ENCODE measurements around the gene FAXC.
"Not testable (repeated sequence)": the region's sequence is repeated elsewhere in the genome, so short reads cannot be mapped to it uniquely, and the experiment has no call there.

FAXC gene

DNA sequence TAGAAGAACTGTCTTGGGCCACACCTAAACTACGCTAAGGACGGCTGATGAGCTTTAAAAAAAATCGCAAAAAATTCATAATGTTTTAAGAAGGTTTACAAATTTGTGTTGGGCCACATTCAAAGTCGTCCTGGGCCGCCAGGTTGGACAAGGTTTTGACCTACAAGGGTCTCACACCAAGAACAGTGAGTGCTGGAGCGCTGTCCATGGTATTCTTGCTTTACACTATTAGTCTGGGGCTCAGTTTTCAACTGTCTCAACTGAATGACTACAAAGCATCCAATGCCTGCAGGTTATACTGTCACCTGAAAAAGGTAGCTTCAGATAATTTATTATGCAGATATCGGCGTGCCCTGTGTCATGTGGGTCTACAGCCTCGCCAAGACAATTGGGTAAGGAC lies 3.7 kb upstream of the FAXC start:
- ATAC-seq (replicated peaks) (no peak), DNase-seq (no peak)
- H3K36me3 Mint-ChIP-seq, result no peaks in the 10 kb centered on the region
- no peak overlapping the region for H3K27ac Mint-ChIP-seq
- peaks cover 38 to 56% of the 10 kb centered on the region in 2 donors for H3K27me3 Mint-ChIP-seq
- H3K4me1 Mint-ChIP-seq, result no peaks in the 10 kb centered on the region
- H3K9me3 Mint-ChIP-seq, result no peaks in the 10 kb centered on the region
- H3K4me3 Mint-ChIP-seq, result no peak overlapping the region

DNA sequence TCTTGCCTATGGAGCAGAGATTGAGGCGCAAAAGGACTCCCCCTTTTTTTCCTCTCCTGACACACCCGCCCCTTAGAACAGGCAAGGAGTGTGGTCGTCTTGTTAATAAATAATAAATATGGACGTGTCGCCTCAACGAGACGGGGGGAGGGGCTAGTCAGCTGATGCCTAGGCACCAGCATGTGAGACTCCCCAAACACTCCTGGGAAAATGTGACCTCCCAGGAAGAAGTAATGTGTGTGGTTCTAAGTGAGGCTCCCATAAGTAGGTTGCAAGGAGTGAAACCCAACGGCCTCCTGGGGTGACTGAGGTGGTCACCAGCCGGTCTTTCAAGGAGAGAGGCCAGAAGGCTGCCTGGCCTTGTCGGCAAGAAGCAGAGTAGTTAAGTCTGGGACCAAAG lies 1.1 kb upstream of the FAXC start:
- Mint-ChIP-seq H3K27me3 (peaks cover 44 to 62% of the 10 kb centered on the region in 2 donors), H3K9me3 (no peaks in the 10 kb centered on the region), H3K4me1 (no peaks in the 10 kb centered on the region), H3K27ac (no peak overlapping the region), H3K36me3 (no peaks in the 10 kb centered on the region), H3K4me3 (no peak overlapping the region)
- DNase-seq, result no peak
- no peak for ATAC-seq (replicated peaks)

DNA sequence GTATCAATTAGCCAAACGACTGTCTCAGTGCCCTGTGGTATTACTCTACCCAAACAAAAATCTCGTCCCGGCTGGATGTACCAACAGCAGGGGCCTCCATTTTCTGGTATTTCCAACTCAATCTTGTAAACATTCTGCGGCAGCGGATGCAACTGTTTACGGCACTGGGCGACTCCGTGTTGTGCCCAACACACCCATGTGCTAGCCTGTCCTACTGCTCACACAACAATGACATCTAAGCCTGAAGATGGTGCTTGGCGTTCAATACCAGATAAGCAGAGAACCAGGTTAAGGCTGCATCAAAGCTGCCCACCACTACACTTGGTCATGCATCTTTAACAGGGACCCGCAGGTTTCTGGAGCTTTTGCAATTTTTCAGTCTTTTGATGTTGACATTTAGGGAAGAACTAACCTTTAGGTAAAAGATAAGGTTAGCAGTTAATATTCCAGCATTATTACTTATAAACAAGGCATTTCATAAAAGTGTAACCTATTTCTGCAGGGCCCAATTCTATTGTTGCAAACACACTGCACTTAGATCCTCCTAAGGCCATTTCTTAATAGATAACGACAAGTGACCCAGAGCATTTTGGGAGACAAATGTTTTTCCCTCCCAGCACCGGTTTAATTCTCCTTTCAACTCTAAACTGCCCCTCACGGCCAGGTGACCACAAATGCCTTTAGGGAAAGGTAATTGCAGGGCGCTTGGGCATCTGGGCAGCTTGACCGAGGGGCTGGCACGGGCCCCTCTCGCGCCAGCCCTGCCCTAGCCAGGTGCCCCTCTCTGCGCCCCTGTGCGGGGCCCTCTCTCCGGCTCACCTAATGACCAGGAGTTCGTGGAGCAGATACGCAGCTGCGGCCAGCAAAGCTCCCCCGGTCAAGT lies 945 bp downstream of the FAXC start:
- DNase-seq (no peak), ATAC-seq (replicated peaks) (no peak)
- peak overlapping the region in 1 of 2 donors; percentile 49 for H3K4me3 Mint-ChIP-seq
- H3K27me3 Mint-ChIP-seq, result peaks cover 45 to 62% of the 10 kb centered on the region in 2 donors
- H3K4me1 Mint-ChIP-seq, result peaks cover 0 to 3% of the 10 kb centered on the region in 2 donors
- H3K27ac Mint-ChIP-seq, result no peak overlapping the region
- no peaks in the 10 kb centered on the region for H3K9me3 Mint-ChIP-seq
- no peaks in the 10 kb centered on the region for H3K36me3 Mint-ChIP-seq

DNA sequence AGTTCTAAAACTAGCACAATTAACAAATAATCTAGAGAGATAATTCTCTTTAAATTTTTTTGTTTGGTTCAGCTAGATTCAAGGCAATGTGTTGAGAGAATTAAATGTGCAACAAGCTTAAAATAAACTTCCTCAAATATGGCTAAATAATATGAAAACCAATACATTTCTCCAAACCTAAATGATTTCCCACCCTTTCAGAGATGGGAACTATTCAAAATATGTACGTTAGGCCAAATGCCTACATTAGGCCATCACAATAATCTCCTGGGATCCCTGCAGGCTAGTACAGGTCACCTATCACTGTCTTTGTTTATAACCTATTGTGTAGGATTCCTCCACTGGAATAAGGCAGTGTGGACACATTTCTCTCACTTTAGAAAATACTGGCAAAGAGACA lies 1.7 kb downstream of the FAXC start:
- H3K36me3 Mint-ChIP-seq, result no peaks in the 10 kb centered on the region
- no peak for DNase-seq
- no peak overlapping the region for H3K4me3 Mint-ChIP-seq
- no peaks in the 10 kb centered on the region for H3K9me3 Mint-ChIP-seq
- peaks cover 0 to 3% of the 10 kb centered on the region in 2 donors for H3K4me1 Mint-ChIP-seq
- H3K27ac Mint-ChIP-seq, result no peak overlapping the region
- H3K27me3 Mint-ChIP-seq, result peaks cover 43 to 65% of the 10 kb centered on the region in 2 donors
- ATAC-seq (replicated peaks), result no peak

DNA sequence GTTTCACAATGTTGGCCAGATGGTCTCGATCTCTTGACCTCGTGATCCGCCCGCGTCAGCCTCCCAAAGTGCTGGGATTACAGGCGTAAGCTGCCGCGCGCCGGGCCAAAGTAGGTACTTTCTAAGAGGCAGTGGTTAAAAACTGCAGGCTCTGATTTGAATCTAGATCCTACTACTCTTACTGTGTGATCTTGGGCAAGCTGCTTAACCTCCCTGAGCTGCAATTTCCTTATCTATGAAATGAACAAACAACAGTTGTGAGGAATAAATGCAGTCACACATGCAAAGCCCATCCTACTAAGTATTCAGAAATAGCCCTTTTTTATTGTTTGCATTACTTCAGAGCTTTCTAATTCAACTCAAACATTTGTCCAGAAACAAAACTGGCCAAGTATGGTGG lies 2.9 kb downstream of the FAXC start:
- no peaks in the 10 kb centered on the region for H3K9me3 Mint-ChIP-seq
- H3K27me3 Mint-ChIP-seq, result peaks cover 43 to 65% of the 10 kb centered on the region in 2 donors
- H3K36me3 Mint-ChIP-seq, result no peaks in the 10 kb centered on the region
- H3K4me1 Mint-ChIP-seq, result peaks cover 0 to 3% of the 10 kb centered on the region in 2 donors
- ATAC-seq (replicated peaks) (no peak), DNase-seq (no peak)
- no peak overlapping the region for H3K27ac Mint-ChIP-seq
- H3K4me3 Mint-ChIP-seq, result no peak overlapping the region

DNA sequence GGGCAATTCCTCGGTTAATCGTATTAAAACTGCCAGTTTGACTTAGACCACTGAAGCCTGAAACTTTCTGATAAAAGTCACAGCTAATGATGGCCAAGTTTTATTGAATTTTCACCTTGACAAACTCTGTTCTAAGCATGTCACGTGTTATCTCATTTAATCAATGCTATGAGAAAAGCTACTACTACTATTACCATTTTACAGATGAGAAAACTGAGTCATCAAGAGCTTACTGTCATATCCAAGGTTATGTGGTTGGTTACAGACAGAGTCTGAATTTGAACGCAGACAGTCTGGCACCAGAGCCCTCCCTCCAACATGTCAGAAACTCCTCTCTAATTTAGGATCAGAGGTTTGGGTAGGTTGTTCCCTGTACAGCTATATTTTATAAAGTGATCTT lies 4.3 kb downstream of the FAXC start:
- Mint-ChIP-seq H3K27me3 (peaks cover 32 to 51% of the 10 kb centered on the region in 2 donors), H3K4me3 (no peak overlapping the region), H3K4me1 (peaks cover 0 to 3% of the 10 kb centered on the region in 2 donors), H3K9me3 (no peaks in the 10 kb centered on the region), H3K36me3 (no peaks in the 10 kb centered on the region), H3K27ac (no peak overlapping the region)
- ATAC-seq (replicated peaks), result no peak
- no peak for DNase-seq

DNA sequence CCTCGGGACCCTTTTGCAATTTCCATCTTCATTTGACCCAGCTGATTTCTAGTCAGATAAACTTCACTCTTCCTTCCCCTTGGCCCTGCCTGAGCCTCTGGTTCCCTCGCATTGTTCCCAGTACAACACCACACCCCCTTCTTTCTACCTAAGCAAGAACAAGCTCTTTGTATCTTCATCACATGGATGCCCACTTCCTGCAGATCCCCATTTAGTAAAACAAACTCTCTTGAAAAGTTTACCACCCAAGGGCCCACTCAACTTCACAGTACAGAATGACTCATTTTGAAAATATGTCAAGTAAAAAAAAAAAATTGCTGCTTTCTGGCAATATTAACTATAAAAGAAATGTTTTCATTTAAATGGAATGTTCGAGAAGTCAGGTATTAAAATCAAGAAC lies 5.2 kb downstream of the FAXC start:
- DNase-seq (no peak), ATAC-seq (replicated peaks) (peak in 1 of 2 donors; percentile 23)
- Mint-ChIP-seq H3K4me3 (no peak overlapping the region), H3K9me3 (no peaks in the 10 kb centered on the region), H3K36me3 (no peaks in the 10 kb centered on the region), H3K27me3 (peaks cover 37 to 55% of the 10 kb centered on the region in 2 donors), H3K27ac (no peak overlapping the region), H3K4me1 (peaks cover 0 to 3% of the 10 kb centered on the region in 2 donors)

DNA sequence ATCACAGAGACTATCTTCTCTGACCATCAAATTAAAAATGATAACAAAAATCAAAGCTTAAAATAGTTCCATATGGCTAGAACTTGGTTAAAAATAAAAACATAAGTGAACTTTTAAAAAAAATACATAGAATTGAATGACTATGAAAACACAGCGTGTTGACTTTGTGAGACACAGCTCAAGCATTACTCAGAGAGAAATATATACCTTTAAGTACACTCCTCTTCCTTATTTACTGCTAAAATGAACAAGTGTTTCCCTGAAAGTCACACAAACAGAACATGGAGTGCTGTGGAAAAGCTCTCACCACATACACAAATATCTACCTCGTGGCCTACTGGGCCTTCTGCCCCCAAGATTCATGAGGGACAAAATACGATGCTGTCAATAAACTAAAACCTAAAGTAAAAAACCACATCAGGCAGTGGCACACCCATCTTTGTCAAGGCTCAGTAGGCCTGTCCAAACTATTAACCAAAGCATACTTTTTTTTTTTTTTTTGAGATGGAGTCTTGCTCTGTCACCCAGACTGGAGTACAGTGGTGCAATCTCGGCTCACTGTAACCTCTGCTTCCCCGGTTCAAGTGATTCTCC lies 7.5 kb downstream of the FAXC start:
- H3K4me3 Mint-ChIP-seq, result no peak overlapping the region
- DNase-seq (no peak), ATAC-seq (replicated peaks) (no peak)
- peaks cover 40 to 59% of the 10 kb centered on the region in 2 donors for H3K27me3 Mint-ChIP-seq
- H3K27ac Mint-ChIP-seq, result no peak overlapping the region
- H3K36me3 Mint-ChIP-seq, result no peaks in the 10 kb centered on the region
- peaks cover 0 to 3% of the 10 kb centered on the region in 2 donors for H3K4me1 Mint-ChIP-seq
- H3K9me3 Mint-ChIP-seq, result no peaks in the 10 kb centered on the region

DNA sequence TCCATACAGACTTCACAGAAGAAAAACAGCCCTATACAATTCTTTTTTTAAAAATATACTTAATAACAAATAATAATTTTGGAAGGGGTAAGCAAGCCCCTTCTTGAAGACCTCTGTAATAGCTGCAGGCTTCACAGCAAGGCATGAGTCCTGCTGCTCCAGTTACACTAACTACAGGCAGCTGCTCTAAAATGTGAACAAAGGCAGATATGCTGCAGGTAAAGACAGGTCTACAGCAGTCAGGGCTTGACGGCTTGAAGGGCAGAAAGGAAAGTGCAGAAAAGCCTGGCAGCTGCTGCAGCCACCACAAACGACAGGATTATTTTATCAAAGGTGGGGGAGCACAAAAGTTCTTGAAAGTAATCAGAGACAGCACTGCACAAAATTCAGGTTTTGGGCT lies 11.3 kb downstream of the FAXC start:
- DNase-seq, result no peak
- no peak overlapping the region for H3K4me3 Mint-ChIP-seq
- H3K36me3 Mint-ChIP-seq, result no peaks in the 10 kb centered on the region
- ATAC-seq (replicated peaks), result no peak
- peaks cover 5 to 8% of the 10 kb centered on the region in 2 donors for H3K4me1 Mint-ChIP-seq
- H3K27ac Mint-ChIP-seq, result no peak overlapping the region
- H3K27me3 Mint-ChIP-seq, result peaks cover 29 to 46% of the 10 kb centered on the region in 2 donors
- H3K9me3 Mint-ChIP-seq, result no peaks in the 10 kb centered on the region

DNA sequence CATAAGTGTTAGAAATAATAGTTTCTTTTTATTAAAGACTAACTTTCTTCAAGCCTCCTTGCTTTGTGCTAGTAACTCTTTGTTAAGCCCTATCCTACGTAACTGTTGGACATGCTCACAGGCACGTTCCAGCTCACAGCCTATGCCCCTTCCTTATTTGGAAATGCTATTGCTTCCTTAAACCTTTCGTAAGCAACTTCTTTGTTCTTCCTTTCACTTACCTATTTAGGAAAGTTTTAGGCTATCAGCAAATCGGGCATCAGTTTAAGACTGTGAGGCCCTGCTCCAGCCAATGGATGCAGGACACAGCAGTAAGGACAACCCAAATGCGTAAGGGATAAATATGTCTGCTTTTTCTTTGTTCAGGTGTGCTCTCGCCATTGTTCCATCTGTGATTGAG lies 14.2 kb downstream of the FAXC start:
- peaks cover 15 to 17% of the 10 kb centered on the region in 2 donors for H3K4me1 Mint-ChIP-seq
- H3K27me3 Mint-ChIP-seq, result peaks cover 25 to 45% of the 10 kb centered on the region in 2 donors
- H3K9me3 Mint-ChIP-seq; DNase-seq; H3K4me3 Mint-ChIP-seq; H3K36me3 Mint-ChIP-seq; H3K27ac Mint-ChIP-seq; ATAC-seq (replicated peaks): not testable (repeated sequence)

DNA sequence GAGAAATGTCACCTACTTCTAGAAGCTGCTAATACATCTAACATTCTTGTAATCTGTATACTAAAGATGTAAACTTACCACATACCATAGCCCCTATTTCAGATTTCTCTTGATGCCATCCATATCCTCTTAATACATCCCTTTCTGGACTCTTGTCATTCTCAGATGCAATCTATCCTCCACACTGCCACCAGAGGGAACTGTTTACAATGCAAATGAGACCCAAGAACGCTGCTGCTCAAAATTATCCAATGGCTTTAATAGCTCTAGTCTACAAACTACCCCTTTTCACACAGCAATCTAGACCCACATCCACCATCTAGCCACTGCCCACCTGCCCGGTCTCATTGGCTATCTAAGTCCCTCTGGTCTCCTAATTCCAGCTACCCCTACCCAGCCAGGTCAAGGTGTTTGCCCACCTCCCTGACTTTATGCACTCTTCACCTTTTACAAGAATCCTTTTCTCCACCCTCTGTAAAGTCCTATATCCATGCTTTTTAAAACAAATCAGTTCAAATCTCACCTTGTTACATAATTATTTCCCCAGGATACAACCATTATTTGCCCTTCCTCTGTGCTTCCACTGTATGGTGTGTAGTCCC lies 14.8 kb downstream of the FAXC start:
- H3K4me1 Mint-ChIP-seq, result peaks cover 15 to 19% of the 10 kb centered on the region in 2 donors
- no peak overlapping the region for H3K4me3 Mint-ChIP-seq
- H3K27ac Mint-ChIP-seq, result no peak overlapping the region
- H3K27me3 Mint-ChIP-seq, result peaks cover 24 to 42% of the 10 kb centered on the region in 2 donors
- no peaks in the 10 kb centered on the region for H3K9me3 Mint-ChIP-seq
- peak; percentile 16 to 35 for ATAC-seq (replicated peaks)
- DNase-seq, result no peak
- H3K36me3 Mint-ChIP-seq, result no peaks in the 10 kb centered on the region

DNA sequence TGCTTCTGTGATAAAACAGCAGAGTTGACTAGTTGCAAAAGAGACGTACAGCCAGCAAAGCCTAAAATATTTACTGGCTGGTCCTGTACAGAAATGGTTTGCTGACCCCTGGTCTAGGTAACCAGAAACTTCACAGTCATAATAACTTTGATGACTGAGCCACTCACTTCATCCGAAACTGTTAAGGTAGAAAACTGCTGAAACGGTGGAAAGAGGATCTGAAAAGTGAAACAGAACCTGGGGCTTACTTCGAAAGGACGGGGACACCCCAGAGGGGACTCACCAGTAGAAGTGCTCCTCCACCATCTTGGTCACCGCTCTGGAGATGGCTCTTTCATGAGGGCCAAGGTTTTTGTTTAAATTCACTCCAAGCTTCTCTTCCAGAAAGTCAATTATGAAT lies 16.4 kb downstream of the FAXC start:
- peaks cover 15 to 27% of the 10 kb centered on the region in 2 donors for H3K27me3 Mint-ChIP-seq
- no peaks in the 10 kb centered on the region for H3K36me3 Mint-ChIP-seq
- peak; percentile 81 to 85 for ATAC-seq (replicated peaks)
- H3K4me3 Mint-ChIP-seq, result no peak overlapping the region
- peak; percentile 51 for DNase-seq
- peaks cover 15 to 19% of the 10 kb centered on the region in 2 donors for H3K4me1 Mint-ChIP-seq
- H3K27ac Mint-ChIP-seq, result no peak overlapping the region
- no peaks in the 10 kb centered on the region for H3K9me3 Mint-ChIP-seq

DNA sequence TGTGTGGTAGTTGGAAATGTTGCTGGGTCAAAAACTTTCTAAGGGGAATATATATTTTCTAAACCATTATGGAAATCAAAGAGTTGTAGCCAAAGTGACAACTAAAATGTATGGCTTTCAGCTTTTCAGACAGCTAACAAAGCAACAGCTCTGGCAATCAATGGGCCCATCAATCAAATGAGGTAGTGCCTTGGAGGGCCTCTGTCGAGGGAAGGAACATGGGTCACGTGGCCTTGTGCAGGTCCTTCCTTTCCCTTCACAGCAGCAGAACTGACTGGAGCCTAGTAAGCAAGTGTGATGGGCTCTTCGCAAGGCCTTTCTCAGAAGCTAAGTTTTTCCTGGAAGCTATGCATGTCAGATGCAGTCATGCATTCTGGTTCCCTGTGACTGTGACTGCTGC lies 17.9 kb downstream of the FAXC start:
- no peak overlapping the region for H3K4me3 Mint-ChIP-seq
- H3K27me3 Mint-ChIP-seq, result peaks cover 7 to 16% of the 10 kb centered on the region in 2 donors
- H3K9me3 Mint-ChIP-seq, result no peaks in the 10 kb centered on the region
- H3K4me1 Mint-ChIP-seq, result peaks cover 15 to 19% of the 10 kb centered on the region in 2 donors
- DNase-seq (no peak), ATAC-seq (replicated peaks) (no peak)
- H3K36me3 Mint-ChIP-seq, result no peaks in the 10 kb centered on the region
- no peak overlapping the region for H3K27ac Mint-ChIP-seq

DNA sequence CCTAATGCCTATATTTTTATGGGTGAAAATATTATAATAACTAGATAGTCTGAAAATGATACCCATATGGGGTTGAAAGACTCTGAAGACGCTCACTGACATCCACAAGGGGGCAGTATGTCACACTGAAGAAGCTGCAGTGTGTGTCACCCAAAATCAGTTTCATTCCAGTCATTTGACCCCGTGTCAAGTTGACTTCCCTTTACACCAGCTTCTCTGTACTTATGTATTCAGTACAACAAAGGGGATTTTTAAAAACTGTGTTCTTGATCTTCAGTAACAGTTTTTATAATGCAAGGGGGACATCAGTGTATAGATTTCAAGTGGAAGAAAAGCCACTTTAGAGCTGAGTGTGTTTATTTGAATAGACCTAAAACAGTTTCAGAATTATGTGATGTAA lies 19.3 kb downstream of the FAXC start:
- peaks cover 7 to 12% of the 10 kb centered on the region in 2 donors for H3K27me3 Mint-ChIP-seq
- ATAC-seq (replicated peaks) (peak; percentile 89 to 91), DNase-seq (peak; percentile 58)
- H3K4me1 Mint-ChIP-seq, result peaks cover 15 to 19% of the 10 kb centered on the region in 2 donors
- no peaks in the 10 kb centered on the region for H3K9me3 Mint-ChIP-seq
- no peak overlapping the region for H3K27ac Mint-ChIP-seq
- H3K36me3 Mint-ChIP-seq, result no peaks in the 10 kb centered on the region
- no peak overlapping the region for H3K4me3 Mint-ChIP-seq
